Activated T-helper 17 cell treated with anti-CD3 and anti-CD28 coated beads, Interleukin-2, amount 50 U/mL, for 72 hours (primary cell): ENCODE measurements around the gene RFTN1. TPM values are rescaled to one million over a fixed set of nuclear protein-coding genes. Genes with fewer than 3 reads are reported as not detected.

Experiments used
- ATAC-seq: fragments of 150-1000 bp; cut with Tn5 transposase; replicated peaks from 2 replicates; pipeline ENCODE4 v1.10.0; 2021; ENCODE audit warnings: mild to moderate bottlenecking, moderate library complexity
- H3K27ac Mint-ChIP-seq: one replicate; pipeline ENCODE4 v1.8.0; 2022; ENCODE audit warnings: mixed read lengths
- H3K27me3 Mint-ChIP-seq: one replicate; pipeline ENCODE4 v1.8.0; 2022; ENCODE audit warnings: mixed read lengths
- H3K36me3 Mint-ChIP-seq: one replicate; pipeline ENCODE4 v1.8.0; 2022; ENCODE audit warnings: low read depth, mild to moderate bottlenecking, mixed read lengths
- H3K4me1 Mint-ChIP-seq: one replicate; pipeline ENCODE4 v1.8.0; 2022; ENCODE audit warnings: mixed read lengths
- H3K4me3 Mint-ChIP-seq: one replicate; pipeline ENCODE4 v1.8.0; 2022; ENCODE audit warnings: mild to moderate bottlenecking, mixed read lengths
- H3K9me3 Mint-ChIP-seq: one replicate; pipeline ENCODE4 v1.8.0; 2022; ENCODE audit warnings: mixed read lengths
- total RNA-seq, 2 donors: library from RNA; stranded (reverse); gene quantifications; one replicate each; pipeline ENCODE4 v1.2.3, GENCODE V29; 2022

Gene RFTN1
- total RNA-seq, 2 donors from 2014 or later: 112 to 139 TPM

DNA sequence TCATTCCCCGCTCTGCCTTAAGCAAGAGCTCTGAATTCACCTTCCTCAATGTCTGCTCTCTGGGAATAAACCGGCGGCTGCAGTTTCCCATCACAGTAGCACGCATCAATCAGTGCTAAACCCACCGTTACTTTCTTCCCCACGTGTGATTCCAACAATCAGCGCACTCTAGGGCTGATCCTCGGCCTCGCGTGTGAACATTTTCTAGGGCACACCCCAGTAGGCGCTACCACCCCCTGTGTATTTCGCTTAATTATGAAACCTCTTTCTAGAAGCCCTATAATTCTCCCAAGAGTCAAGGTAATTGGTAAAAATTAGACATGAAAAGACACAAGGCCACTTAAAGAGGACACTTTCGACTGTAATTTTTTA lies 87.5 kb downstream of the RFTN1 start:
- ATAC-seq: no peak
- Mint-ChIP-seq H3K4me3 (no peak overlapping the region), H3K27ac (no peak overlapping the region), H3K4me1 (peaks cover 15% of the 10 kb centered on the region), H3K27me3 (no peaks in the 10 kb centered on the region), H3K9me3 (peaks cover 3% of the 10 kb centered on the region), H3K36me3 (peaks cover 85% of the 10 kb centered on the region)

DNA sequence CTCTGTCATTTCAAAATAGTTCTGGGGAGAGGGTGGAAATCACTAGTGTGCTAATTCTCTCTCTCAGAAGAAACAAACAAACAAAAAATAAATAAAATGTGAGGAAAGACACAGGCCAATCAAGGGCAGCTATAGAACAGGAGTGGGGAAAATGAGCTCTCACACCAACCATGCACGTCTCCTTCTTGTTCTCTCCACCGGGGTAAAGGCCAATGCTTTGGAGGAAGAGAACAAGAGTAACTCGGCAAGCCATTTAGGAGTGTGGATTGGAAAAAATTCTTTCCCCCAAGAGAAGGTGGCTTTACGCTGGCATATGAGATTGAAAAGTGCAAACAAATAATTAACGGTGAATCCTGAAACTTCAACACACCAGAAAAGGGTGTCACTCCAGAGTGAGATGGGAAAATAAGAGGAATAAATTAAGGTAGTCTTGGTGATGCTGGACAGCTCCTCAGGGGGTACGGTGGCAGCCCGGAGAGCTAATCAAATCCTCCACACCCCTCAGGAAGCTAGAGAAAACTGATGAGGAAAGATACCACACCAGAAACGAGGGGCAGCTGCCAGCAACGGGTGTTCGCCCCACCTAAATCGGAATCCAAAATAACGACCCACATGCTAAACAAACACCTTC lies 88.0 kb downstream of the RFTN1 start:
- H3K27me3 Mint-ChIP-seq: no peaks in the 10 kb centered on the region
- no peak overlapping the region for H3K4me3 Mint-ChIP-seq
- peaks cover 3% of the 10 kb centered on the region for H3K9me3 Mint-ChIP-seq
- H3K27ac Mint-ChIP-seq: no peak overlapping the region
- peaks cover 16% of the 10 kb centered on the region for H3K4me1 Mint-ChIP-seq
- no peak for ATAC-seq
- peaks cover 84% of the 10 kb centered on the region for H3K36me3 Mint-ChIP-seq

DNA sequence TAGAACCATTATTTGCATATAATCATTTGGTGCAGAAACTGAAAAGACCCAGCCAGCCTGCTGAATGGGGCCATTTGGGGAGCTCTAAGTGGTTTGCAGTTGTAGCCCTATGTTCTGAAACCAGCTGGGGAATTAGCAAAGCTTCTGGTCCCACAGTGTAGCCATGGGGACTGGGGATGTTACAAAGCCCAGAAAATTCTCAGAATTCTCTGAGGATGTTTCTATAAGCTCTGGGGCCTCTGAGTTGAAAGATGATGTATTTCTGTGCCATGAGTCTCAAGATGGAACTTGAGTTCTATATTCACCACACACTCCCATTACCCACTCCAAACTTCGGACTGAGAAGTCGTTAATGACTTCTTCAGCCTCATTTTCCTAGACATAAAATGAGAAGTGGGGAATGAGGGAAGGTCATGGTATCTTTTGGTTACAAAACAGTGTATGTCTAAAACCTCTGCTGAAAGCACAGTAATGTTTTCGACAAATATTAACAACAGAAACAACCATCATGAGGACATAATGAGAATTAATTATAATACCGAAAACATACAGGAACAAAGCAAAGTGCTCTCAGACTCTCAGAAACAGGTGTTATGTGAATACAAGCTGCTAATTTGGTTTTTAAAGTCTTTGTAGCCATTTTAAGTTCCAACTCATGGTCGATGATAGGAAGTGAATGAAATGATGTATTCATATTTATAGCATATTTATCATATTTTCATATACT lies 89.4 kb downstream of the RFTN1 start:
- peaks cover 14% of the 10 kb centered on the region for H3K4me1 Mint-ChIP-seq
- no peaks in the 10 kb centered on the region for H3K27me3 Mint-ChIP-seq
- H3K4me3 Mint-ChIP-seq: no peak overlapping the region
- H3K36me3 Mint-ChIP-seq: peaks cover 78% of the 10 kb centered on the region
- no peak for ATAC-seq
- H3K27ac Mint-ChIP-seq: no peak overlapping the region
- H3K9me3 Mint-ChIP-seq: peaks cover 3% of the 10 kb centered on the region

DNA sequence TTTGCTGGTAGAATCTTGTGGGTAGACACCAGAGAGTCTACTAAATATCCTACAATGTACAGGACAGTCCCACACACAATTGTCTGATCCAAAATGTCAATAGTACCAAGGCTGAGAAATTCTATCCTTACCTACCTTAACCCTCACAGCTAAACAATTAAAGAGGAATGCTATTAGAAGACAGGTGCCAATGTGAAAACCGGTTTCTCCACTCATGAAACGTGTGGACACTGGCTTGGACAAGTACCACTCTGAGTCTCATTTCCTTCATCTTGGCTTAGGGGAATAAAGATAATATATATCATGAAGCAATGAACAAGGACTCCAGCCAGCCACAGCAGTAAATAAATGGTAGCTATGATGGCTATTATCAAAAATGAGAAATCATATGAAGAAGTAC lies 90.2 kb downstream of the RFTN1 start:
- peaks cover 3% of the 10 kb centered on the region for H3K9me3 Mint-ChIP-seq
- H3K4me3 Mint-ChIP-seq: no peak overlapping the region
- H3K4me1 Mint-ChIP-seq: peaks cover 17% of the 10 kb centered on the region
- H3K27ac Mint-ChIP-seq: no peak overlapping the region
- H3K36me3 Mint-ChIP-seq: peaks cover 77% of the 10 kb centered on the region
- no peaks in the 10 kb centered on the region for H3K27me3 Mint-ChIP-seq
- no peak for ATAC-seq

DNA sequence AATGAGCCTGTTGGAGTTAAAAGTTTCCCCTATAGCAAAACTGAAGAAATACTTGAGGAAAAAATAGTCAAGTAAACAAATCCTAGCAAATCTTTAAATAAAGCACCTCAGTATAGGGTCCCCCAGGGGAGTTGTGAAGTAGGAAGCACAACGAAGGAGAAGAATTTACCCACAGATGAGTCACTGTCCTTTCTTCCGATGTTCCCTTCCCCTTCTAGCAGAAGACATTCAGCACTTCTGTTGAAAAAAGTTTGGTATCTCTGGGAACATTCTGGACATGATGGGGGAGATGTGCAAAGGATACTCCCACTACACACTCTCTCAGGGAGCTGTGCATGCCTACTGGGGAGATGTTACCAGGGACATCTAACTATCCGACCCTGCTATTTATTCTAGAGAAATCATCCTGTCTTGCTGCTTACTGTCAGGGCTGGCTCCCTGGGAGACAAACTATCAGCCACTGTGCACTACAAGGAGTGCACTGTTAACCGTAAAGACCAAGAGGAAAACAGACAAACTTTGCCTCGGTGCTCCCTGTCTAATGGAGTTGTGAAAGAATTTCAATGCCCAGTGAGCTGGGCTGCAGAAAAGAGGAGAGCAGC lies 93.8 kb downstream of the RFTN1 start:
- Mint-ChIP-seq H3K27me3 (no peaks in the 10 kb centered on the region), H3K9me3 (no peaks in the 10 kb centered on the region), H3K27ac (no peak overlapping the region), H3K4me3 (no peak overlapping the region), H3K4me1 (peaks cover 18% of the 10 kb centered on the region), H3K36me3 (peaks cover 63% of the 10 kb centered on the region)
- ATAC-seq: no peak

DNA sequence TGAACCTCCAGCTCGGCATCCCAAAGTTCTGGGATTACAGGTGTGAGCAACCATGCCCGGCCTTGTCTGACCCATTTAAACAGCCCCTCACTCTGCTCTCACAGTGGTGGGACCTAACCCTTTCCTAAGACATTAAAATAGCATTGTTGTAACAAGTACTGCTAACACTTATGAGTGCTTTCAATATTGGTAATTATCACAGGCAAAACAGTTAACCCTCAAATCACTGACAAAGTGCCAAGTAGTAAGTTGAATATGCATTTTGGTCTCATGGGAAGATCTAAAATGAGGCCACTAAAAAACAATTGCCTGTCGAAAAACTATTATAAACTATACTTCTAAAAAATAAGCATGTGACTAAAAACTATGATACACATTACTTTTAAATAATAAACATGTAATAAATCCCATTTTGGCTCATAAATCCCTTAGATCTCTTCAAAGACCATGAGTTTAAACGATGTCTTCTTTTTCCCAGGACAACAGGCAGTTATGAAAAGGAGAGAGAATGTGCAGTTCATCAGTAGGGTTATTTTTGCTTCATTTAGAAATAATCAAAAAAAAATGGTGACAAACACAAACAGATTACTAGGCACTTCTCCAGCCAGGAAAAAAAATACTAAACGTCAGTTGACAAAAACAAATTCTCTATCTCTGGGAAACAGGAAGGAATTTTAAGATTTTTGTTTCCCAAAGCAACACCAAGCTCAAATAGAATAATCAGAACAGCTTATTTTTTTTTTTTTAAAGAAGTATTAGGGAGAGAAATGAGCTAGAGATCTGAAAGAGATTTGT lies 95.4 kb downstream of the RFTN1 start:
- no peak for ATAC-seq

DNA sequence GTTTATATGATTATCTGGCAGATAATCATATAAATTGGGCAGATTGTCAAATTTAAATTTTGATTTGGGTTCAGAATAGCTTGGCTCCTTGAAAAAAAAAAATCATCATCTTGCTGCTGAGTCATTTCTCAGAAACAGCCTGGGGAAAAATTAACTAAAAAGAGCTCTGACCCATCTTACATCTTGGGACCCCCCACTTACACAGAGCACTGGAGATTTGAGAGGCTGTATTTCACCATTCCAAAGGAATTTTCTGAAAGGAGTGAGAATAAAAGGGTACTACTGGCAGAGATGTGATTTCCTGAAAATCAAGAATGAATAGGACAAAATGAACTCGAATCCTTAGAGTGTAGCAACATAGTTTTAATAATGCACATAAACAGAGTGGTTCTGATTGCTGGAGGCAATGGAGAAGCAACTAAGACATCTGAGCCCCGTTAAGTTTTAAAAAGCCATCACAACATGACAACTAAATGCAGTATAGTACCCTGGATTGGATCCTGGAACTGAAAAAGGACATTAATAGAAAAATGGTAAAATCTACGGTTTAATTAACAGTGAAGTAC lies 97.5 kb downstream of the RFTN1 start:
- Mint-ChIP-seq H3K36me3 (peaks cover 60% of the 10 kb centered on the region), H3K27ac (peak overlapping the region; percentile 45), H3K9me3 (no peaks in the 10 kb centered on the region), H3K4me1 (peaks cover 39% of the 10 kb centered on the region), H3K27me3 (no peaks in the 10 kb centered on the region), H3K4me3 (no peak overlapping the region)
- no peak for ATAC-seq

More for the DNA sequence above, 95.4 kb downstream of the RFTN1 start:
- H3K9me3 Mint-ChIP-seq: no peaks in the 10 kb centered on the region
- no peaks in the 10 kb centered on the region for H3K27me3 Mint-ChIP-seq
- H3K4me1 Mint-ChIP-seq: peaks cover 33% of the 10 kb centered on the region
- H3K4me3 Mint-ChIP-seq: no peak overlapping the region
- H3K27ac Mint-ChIP-seq: no peak overlapping the region
- peaks cover 71% of the 10 kb centered on the region for H3K36me3 Mint-ChIP-seq

DNA sequence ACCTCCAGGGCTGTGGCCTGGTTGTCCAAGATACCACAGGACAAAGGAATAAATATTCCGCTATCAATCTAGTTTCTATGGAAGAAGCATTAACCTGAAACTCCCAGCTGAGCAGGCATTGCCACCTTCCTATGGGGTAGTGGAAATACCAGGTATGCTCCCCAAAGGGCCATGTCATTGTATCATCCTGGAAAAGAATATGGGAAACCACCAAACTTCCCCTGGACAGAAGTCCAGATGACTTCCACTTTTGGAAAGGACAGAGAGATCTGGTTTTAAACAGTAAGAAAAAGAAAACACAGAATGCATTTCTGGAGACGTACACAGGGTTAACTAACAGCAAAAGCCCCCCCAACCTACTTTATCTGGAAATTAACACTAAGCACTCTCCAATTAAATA lies 100.2 kb downstream of the RFTN1 start:
- Mint-ChIP-seq H3K4me1 (peaks cover 28% of the 10 kb centered on the region), H3K27me3 (no peaks in the 10 kb centered on the region), H3K4me3 (no peak overlapping the region), H3K9me3 (no peaks in the 10 kb centered on the region), H3K36me3 (peaks cover 52% of the 10 kb centered on the region), H3K27ac (peak overlapping the region; percentile 11)
- ATAC-seq: no peak

DNA sequence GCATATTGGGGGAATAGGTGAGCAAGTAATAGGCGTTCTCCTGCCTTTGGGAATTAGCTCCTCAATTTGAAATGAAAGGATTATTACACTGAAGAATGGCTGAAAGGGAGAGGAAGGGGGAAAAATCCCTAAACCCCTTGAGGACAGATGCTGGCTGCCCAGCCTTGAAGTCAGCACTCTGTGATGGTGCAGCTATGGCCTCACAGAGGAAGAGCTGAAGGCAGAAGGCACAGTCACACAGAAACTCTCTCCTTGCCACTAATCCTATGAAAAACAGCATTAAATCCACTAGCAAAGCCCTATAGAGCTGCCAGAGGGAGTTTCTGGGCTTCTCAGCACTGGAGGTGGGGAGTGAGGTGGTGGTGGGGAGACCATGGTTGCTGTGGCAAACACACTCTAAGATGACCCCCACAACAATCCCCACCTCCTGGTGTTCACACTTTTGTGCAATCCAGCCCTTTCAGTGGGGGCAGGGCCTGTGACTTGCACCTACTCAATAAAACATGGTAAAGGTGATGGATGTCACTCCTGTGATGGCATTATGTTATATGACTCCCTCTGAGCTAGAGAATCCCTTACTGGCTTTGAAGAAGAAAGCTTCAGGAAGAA lies 101.2 kb downstream of the RFTN1 start:
- H3K9me3 Mint-ChIP-seq: no peaks in the 10 kb centered on the region
- H3K27me3 Mint-ChIP-seq: no peaks in the 10 kb centered on the region
- ATAC-seq: peak; percentile 24

DNA sequence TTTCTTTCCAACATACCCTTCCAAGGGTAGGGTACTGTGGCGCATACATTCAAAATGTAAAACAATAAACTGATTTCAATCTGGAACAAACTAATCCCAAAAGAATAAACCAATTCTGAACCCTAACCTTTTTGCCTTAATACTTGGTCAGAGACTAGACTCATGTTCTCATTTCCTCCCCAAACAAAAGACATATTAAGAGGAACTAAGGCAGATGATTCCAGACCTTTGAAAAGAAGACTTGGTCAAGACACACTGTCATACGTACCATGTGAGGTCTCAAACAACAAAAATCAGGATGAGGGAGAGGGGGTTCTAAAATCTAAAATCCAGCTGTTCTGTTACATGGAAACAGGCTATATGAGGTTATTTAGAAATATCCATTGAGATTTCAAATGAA lies 102.1 kb downstream of the RFTN1 start:
- no peak for ATAC-seq
- H3K27me3 Mint-ChIP-seq: no peaks in the 10 kb centered on the region
- no peak overlapping the region for H3K4me3 Mint-ChIP-seq
- H3K36me3 Mint-ChIP-seq: peaks cover 66% of the 10 kb centered on the region
- H3K4me1 Mint-ChIP-seq: peaks cover 37% of the 10 kb centered on the region
- H3K9me3 Mint-ChIP-seq: no peaks in the 10 kb centered on the region
- peak overlapping the region; percentile 11 for H3K27ac Mint-ChIP-seq

More for the DNA sequence above, 101.2 kb downstream of the RFTN1 start:
- H3K27ac Mint-ChIP-seq: peak overlapping the region; percentile 11
- H3K4me3 Mint-ChIP-seq: no peak overlapping the region
- H3K36me3 Mint-ChIP-seq: peaks cover 63% of the 10 kb centered on the region
- H3K4me1 Mint-ChIP-seq: peaks cover 37% of the 10 kb centered on the region

DNA sequence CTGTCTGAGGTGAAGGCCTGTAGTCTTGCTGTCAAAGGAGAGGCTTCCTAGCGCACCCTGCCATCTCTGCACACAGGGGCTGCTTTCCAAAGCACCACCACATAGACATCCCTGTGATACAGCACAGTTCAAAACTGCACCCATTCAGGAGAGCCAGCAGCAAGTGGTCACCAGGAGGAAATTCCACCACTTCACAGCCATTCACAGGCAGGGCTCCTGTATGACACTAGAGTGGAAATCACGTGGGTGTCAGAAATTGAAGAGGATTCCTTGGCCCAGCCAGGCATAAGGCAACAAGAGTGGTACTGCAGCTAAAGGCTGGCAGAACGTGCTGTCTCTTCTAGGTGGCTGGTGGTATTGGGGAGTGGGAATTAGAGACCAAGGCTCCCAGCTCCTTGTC lies 102.8 kb downstream of the RFTN1 start:
- Mint-ChIP-seq H3K36me3 (peaks cover 64% of the 10 kb centered on the region), H3K4me3 (no peak overlapping the region), H3K9me3 (no peaks in the 10 kb centered on the region), H3K27me3 (no peaks in the 10 kb centered on the region), H3K27ac (no peak overlapping the region), H3K4me1 (peaks cover 38% of the 10 kb centered on the region)
- ATAC-seq: no peak

DNA sequence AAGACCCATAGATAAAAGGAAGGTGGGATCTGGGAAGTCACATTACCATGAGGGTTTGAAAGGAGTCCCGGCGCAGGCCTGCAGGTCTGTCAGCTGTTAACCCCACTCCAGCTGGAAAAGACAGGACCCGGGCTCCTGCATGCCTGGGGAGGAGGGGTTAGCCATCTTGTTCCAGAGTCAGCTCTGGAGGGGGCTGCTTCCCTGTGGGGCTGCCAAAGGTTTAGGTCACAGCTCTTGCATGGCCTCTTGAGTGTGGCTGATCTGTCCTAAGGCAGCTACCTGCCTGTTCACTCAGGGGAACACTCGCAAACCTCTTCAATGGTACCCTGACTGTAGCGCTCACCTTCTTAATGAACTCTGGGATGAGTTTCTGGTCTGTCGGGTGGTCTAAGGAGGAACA lies 104.5 kb downstream of the RFTN1 start:
- Mint-ChIP-seq H3K4me1 (peaks cover 38% of the 10 kb centered on the region), H3K4me3 (no peak overlapping the region), H3K9me3 (no peaks in the 10 kb centered on the region), H3K36me3 (peaks cover 63% of the 10 kb centered on the region), H3K27me3 (no peaks in the 10 kb centered on the region), H3K27ac (no peak overlapping the region)
- ATAC-seq: no peak

DNA sequence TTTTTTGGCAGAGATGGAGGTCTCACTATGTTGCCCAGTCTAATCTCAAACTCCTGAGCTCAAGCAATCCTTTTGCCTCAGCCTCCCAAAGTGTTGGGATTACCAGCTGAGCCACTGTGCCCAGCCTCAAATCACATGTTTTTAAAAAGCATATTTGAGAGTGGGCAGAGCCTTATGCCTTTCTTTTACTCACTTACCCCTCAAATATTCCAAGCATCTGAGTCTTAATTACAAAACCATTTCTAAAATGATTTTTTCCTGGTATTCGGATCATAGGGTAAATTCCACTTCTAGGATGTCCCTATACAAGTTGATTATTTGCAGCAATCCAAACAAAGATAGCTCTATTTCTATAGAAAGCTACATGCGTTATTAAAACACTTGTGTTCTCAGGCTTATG lies 106.1 kb downstream of the RFTN1 start:
- ATAC-seq: no peak
- Mint-ChIP-seq H3K4me1 (peaks cover 24% of the 10 kb centered on the region), H3K27ac (peak overlapping the region; percentile 89), H3K36me3 (peaks cover 59% of the 10 kb centered on the region), H3K9me3 (no peaks in the 10 kb centered on the region), H3K27me3 (no peaks in the 10 kb centered on the region), H3K4me3 (no peak overlapping the region)

DNA sequence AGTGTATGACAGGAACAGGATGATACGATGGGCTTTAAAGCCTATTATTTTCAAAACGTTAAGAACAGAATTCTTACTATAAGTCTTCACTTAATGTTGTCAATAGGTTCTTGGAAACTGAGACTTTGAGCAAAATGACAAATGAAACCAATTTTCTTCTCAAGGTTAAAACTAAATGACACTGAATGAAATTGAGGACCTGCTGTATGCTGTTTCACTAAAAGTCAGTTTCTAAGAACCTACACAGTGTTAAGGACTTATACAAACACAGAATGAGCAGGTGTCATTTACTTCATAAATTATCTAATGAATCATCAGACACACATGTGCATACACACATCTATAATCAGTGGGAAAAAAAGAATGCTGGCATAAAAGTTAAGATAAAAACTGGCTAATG lies 106.9 kb downstream of the RFTN1 start:
- H3K9me3 Mint-ChIP-seq: no peaks in the 10 kb centered on the region
- H3K4me3 Mint-ChIP-seq: no peak overlapping the region
- peaks cover 67% of the 10 kb centered on the region for H3K36me3 Mint-ChIP-seq
- peak; percentile 87 for ATAC-seq
- no peak overlapping the region for H3K27ac Mint-ChIP-seq
- no peaks in the 10 kb centered on the region for H3K27me3 Mint-ChIP-seq
- peaks cover 30% of the 10 kb centered on the region for H3K4me1 Mint-ChIP-seq
